Activated CD4-positive, alpha-beta T cell treated with anti-CD3 and anti-CD28 coated beads for 36 hours (primary cell): ENCODE results near the gene HAND2. TPM values are rescaled to one million over a fixed set of nuclear protein-coding genes. Genes with fewer than 3 reads are reported as not detected.

Source experiments
- ATAC-seq: fragments of 200-7000 bp; cut with Tn5 transposase; one replicate; pipeline ENCODE4 v1.10.0; 2021; ENCODE audit warnings: mild to moderate bottlenecking, moderate library complexity
- CTCF ChIA-PET: fragments of 350-600 bp; sonication (Branson Sonifier 250); formaldehyde crosslinking; loops from one replicate; lab custom pipeline; 2021; ENCODE audit warnings: antibody characterized with exemption; lab: Charles Lee
- POLR2A ChIA-PET: fragments of 350-600 bp; sonication (Branson Sonifier 250); formaldehyde crosslinking; loops from one replicate; lab custom pipeline; 2021; ENCODE audit warnings: antibody characterized with exemption, inconsistent platforms; lab: Charles Lee
- DNase-seq: peaks from one replicate; pipeline ENCODE4 v3.0.0-alpha.2; 2020
- H3K27ac Mint-ChIP-seq: one replicate; pipeline ENCODE4 v1.8.0; 2021; ENCODE audit warnings: mixed read lengths
- H3K27me3 Mint-ChIP-seq: one replicate; pipeline ENCODE4 v1.8.0; 2021; ENCODE audit warnings: mixed read lengths
- H3K36me3 Mint-ChIP-seq: one replicate; pipeline ENCODE4 v1.8.0; 2021; ENCODE audit warnings: low read depth, mixed read lengths
- H3K4me1 Mint-ChIP-seq: one replicate; pipeline ENCODE4 v1.8.0; 2021; ENCODE audit warnings: mixed read lengths
- H3K4me3 Mint-ChIP-seq: one replicate; pipeline ENCODE4 v1.8.0; 2021; ENCODE audit warnings: mild to moderate bottlenecking, moderate library complexity, mixed read lengths
- H3K9me3 Mint-ChIP-seq: one replicate; pipeline ENCODE4 v1.8.0; 2021; ENCODE audit warnings: low read depth, mixed read lengths
- intact Hi-C, 2 experiments: fragments of 100-400 bp; cut with DNase I in 1 of 2; cut with micrococcal nuclease in 1 of 2; formaldehyde crosslinking; loops; one replicate each; pipeline versions ENCODE4 v1.14.2 to v1.15.1; 2022 to 2024; cut with DNase I, micrococcal nuclease
- total RNA-seq, 2 experiments: library from RNA; stranded (reverse); gene quantifications; one replicate each; pipeline ENCODE4 v1.2.3, GENCODE V29; 2021

Gene HAND2
- total RNA-seq, 2 experiments from 2014 or later, result not detected

DNA sequence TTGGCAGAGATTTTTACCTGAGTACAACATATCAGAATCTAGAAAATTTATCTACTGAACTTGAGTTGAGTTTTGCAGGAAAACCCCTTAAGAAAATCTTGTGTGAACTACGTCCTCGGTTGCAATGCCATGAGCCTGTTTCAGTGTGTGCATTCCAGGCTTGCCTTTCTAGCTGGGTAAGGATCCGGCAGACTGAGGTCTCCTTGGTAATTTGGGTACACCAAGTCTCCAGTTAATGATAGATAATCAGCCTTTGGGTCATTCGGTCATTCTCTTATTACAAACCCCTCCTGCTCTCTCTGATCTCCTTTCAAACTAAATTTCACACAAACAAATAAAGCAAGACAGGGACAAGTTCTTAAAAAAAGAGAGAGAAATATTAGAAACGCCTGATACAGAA is 5.9 kb upstream of the HAND2 start:
- POLR2A ChIA-PET, result no interaction called here
- peaks cover 3% of the 10 kb centered on the region for H3K9me3 Mint-ChIP-seq
- CTCF ChIA-PET, result interaction anchor here (0.7 to 0.9 kb wide), 2 partner anchors 25 to 36 kb away, joined by 3 to 5 read pairs; no protein-coding TSS in a partner anchor
- intact Hi-C loops, result loop anchor here in 1 of 2 experiments (5.0 kb wide), 1 partner anchor 34 kb away; no protein-coding TSS in a partner anchor
- H3K36me3 Mint-ChIP-seq, result no peaks in the 10 kb centered on the region
- peaks cover 8% of the 10 kb centered on the region for H3K4me1 Mint-ChIP-seq
- H3K27ac Mint-ChIP-seq, result no peak overlapping the region
- DNase-seq, result no peak
- peaks cover 88% of the 10 kb centered on the region for H3K27me3 Mint-ChIP-seq
- ATAC-seq, result no peak
- no peak overlapping the region for H3K4me3 Mint-ChIP-seq

DNA sequence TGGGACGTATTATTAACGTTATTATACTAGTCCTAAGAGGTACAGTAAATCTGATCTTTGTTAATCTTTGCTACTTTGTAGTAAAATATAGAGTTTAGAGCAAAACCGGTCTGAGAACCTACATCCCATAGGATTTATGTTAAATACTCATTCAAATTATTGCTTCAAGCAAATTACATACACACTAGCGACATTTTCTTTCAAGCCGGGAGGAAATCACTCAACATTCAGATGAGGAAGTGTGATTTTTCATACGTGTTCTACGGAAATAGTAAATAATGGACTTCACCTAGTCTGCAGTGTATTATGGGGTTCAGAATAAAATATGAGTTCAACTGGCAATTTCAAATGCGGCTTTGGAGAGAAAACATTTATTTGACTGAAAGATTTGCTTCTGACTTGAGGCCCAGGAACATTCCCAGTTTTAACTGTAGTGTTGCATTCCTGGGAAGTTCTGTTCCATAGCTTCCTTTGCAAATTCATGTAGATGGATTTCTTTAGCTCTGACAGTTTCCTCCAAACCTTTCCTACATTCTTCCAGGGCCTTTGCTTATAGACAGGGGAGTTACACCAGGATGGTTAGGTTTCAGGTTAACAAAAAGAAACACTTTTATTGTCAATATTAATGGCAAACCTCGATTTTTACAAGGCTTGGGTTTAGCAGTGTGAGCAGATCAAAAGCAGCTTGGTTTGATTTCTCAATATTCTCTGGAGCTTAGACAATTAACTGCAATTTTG is 5.3 kb upstream of the HAND2 start:
- Mint-ChIP-seq H3K27me3 (peaks cover 89% of the 10 kb centered on the region), H3K36me3 (no peaks in the 10 kb centered on the region), H3K4me3 (no peak overlapping the region), H3K27ac (no peak overlapping the region), H3K9me3 (peaks cover 3% of the 10 kb centered on the region), H3K4me1 (peaks cover 10% of the 10 kb centered on the region)
- intact Hi-C loops, result loop anchor here in 1 of 2 experiments (5.0 kb wide), 1 partner anchor 33 kb away; no protein-coding TSS in a partner anchor
- ChIA-PET CTCF (interaction anchor here (0.9 kb wide), 1 partner anchor 25 kb away, joined by 5 read pairs; no protein-coding TSS in a partner anchor), POLR2A (no interaction called here)
- ATAC-seq, result no peak
- DNase-seq, result no peak

DNA sequence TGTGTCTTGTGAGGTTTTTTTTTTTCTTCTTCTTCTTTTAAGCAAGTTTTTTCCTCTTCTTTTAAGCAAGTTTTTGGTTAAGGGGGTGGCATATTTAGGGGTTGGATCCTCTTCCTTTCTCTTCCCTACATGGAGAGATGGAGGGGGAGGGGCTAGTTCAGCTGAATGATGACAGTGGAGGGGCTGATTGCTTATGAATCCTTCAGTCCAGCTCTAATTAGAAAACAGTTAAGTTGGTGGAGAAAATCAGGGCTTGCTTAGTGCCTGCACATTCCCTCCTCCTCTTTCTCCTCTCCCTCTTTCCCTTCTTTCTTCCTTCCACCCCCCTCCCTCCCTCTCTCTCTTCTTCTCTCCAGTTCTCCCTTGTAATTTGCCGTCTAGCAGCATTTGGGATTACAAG is 4.4 kb upstream of the HAND2 start:
- Mint-ChIP-seq H3K27me3 (peaks cover 87% of the 10 kb centered on the region), H3K9me3 (peaks cover 3% of the 10 kb centered on the region), H3K4me1 (peaks cover 16% of the 10 kb centered on the region), H3K36me3 (no peaks in the 10 kb centered on the region), H3K27ac (no peak overlapping the region), H3K4me3 (no peak overlapping the region)
- DNase-seq (no peak), ATAC-seq (no peak)
- POLR2A ChIA-PET, result no interaction called here
- intact Hi-C loops, result no loop called here
- CTCF ChIA-PET, result no interaction called here

DNA sequence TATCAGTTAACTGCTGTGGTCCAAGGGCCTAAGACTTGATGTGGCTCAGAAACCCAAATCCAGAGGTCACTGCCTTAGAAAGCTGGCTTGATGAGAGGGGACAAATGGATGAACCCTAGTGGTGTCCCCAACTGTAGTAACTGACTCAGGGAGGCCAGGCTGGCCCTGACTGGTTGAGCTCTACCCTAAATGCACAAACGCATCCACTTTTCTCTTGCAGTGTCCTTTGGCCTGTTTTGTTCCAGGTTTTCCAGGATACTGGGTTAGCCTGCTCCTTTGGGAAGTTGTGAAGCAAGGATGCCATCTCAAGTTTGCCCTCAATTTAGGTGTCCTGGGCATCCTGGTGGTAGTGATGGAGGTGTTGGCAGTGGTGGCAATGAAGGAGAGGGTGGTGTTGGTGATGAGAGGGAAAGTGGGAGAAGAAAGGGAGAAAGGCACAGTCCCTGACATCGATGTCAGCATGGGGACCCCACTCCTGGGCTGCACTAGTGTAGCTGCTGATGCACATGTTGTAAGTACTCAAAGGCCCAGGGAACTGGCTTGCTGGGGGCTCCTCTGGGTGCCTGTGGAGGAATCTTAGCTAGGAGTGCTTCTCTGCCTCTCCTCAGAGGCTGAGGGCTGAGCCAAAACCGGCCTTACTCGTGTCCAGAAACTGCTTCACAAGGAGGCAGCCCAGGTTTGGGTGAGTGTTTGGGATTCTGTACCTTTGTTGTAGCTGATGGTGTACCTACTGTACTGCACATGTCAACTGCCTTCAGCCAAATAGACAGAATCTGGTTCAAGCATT is 2.9 kb upstream of the HAND2 start:
- no peak overlapping the region for H3K4me3 Mint-ChIP-seq
- ATAC-seq, result no peak
- H3K27ac Mint-ChIP-seq, result no peak overlapping the region
- intact Hi-C loops, result loop anchor here in 1 of 2 experiments (2.0 kb wide), 1 partner anchor 16 kb away; no protein-coding TSS in a partner anchor
- peaks cover 3% of the 10 kb centered on the region for H3K9me3 Mint-ChIP-seq
- H3K27me3 Mint-ChIP-seq, result peaks cover 82% of the 10 kb centered on the region
- ChIA-PET POLR2A (no interaction called here), CTCF (interaction anchor here (1.2 kb wide), 1 partner anchor 16 kb away, joined by 3 read pairs; no protein-coding TSS in a partner anchor)
- H3K4me1 Mint-ChIP-seq, result peaks cover 15% of the 10 kb centered on the region
- H3K36me3 Mint-ChIP-seq, result no peaks in the 10 kb centered on the region
- no peak for DNase-seq

DNA sequence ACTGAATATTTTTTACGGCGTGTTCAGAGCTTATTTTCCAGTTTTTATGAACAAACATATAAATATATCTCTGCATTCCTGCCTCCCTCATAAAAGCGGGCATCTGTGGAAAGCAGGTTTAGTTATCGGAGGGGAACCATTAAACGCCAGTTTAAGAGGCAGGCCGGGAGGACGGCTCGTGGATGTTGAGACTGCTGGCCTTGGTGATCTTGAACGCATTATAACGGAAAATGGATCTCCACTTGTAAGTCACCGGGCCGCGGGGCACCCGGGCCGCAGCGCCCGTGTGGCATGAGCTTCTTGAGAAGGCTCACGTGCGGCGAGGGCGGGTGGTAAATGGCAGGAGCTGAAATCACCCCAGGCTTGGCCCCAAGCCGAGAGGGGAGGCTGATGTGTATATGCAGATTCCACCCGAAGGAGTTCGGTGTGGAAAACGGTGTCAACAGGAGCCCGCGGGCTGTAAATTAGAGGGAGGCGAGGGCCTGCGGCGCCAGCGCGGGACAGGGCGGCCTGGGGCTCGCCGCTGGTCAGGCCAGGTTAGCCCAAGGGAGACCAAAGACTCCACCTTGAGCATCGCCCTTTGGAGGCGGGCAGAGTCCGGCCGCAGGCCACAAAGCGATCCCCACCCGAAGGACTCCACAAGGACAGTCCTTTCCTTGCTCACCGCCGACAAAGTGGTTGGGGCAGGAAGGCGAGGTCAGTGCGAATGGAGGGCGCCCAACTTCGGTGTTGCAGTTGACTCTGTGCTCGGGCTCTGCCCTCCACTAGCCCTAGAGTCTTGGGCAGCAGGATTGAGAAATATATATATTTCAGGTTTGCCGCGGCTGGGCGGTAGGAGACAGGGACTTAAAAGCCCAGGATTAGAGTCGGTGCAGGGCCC is 1.3 kb upstream of the HAND2 start:
- ATAC-seq (no peak), DNase-seq (no peak)
- H3K27ac Mint-ChIP-seq, result no peak overlapping the region
- no peaks in the 10 kb centered on the region for H3K36me3 Mint-ChIP-seq
- intact Hi-C loops, result loop anchor here in 1 of 2 experiments (2.0 kb wide), 1 partner anchor 15 kb away; no protein-coding TSS in a partner anchor
- POLR2A ChIA-PET, result no interaction called here
- CTCF ChIA-PET, result no interaction called here
- H3K4me3 Mint-ChIP-seq, result peak overlapping the region; percentile 21
- peaks cover 5% of the 10 kb centered on the region for H3K9me3 Mint-ChIP-seq
- H3K4me1 Mint-ChIP-seq, result peaks cover 17% of the 10 kb centered on the region
- H3K27me3 Mint-ChIP-seq, result peaks cover 80% of the 10 kb centered on the region

DNA sequence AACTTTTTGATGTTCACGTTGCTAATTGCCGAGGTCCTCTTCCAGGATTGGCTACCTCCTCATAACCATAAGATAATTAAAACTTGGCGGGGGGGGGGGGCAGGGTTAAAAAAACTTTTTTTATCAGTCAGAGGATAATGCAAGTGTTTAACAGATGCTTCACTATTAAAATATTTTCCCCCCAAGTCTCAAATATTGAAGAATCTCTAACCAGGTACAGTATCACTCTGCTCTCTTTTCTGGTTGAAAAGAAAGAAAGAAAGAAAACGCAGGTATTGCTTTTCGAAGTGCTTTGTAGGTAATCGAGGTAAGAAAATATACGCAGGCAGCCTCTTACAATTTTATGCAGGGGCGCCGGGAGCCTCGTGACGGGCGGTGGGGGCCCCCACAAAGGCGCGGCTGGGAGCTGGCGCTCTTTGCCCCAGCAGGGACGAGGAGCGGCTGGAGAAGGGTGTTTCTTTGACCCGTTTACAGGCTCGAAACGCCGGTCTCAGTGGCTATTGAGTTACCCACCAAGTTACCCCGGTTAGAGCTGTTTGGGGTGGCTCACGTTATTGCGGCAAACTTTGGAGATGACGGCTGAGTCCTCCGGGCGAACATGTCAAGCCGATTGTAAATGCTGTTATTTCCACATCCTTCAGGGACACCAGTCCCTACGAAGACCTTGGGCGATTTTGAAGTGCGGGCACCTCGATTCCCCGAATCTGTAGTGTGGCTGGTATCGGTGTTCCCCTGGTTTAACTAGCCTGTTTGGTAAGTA is 477 bp upstream of the HAND2 start:
- H3K4me3 Mint-ChIP-seq, result peak overlapping the region; percentile 62
- H3K27me3 Mint-ChIP-seq, result peaks cover 80% of the 10 kb centered on the region
- intact Hi-C loops, result loop anchor here in 1 of 2 experiments (2.0 kb wide), 1 partner anchor 14 kb away; no protein-coding TSS in a partner anchor
- H3K4me1 Mint-ChIP-seq, result peaks cover 17% of the 10 kb centered on the region
- peaks cover 5% of the 10 kb centered on the region for H3K9me3 Mint-ChIP-seq
- H3K27ac Mint-ChIP-seq, result no peak overlapping the region
- no peak for ATAC-seq
- POLR2A ChIA-PET, result no interaction called here
- DNase-seq, result no peak
- peaks cover 3% of the 10 kb centered on the region for H3K36me3 Mint-ChIP-seq
- CTCF ChIA-PET, result interaction anchor here (0.7 kb wide), 1 partner anchor 90 kb away, joined by 3 read pairs; no protein-coding TSS in a partner anchor

GRCh38 chr4:173528378-173529321 is 1.4 kb downstream of the HAND2 start:
- peak overlapping the region; percentile 23 for H3K4me3 Mint-ChIP-seq
- ChIA-PET POLR2A (no interaction called here), CTCF (interaction anchor here (0.6 to 1.2 kb wide), 2 partner anchors 19 to 293 kb away, joined by 3 read pairs; no protein-coding TSS in a partner anchor)
- H3K27ac Mint-ChIP-seq, result no peak overlapping the region
- intact Hi-C loops, result no loop called here
- peaks cover 2% of the 10 kb centered on the region for H3K9me3 Mint-ChIP-seq
- ATAC-seq (no peak), DNase-seq (peak; percentile 15)
- H3K27me3 Mint-ChIP-seq, result peaks cover 78% of the 10 kb centered on the region
- peaks cover 7% of the 10 kb centered on the region for H3K36me3 Mint-ChIP-seq
- peaks cover 17% of the 10 kb centered on the region for H3K4me1 Mint-ChIP-seq

GRCh38 chr4:173527103-173527891 is 2.7 kb downstream of the HAND2 start:
- Mint-ChIP-seq H3K27ac (no peak overlapping the region), H3K27me3 (peaks cover 81% of the 10 kb centered on the region), H3K4me1 (peaks cover 24% of the 10 kb centered on the region), H3K36me3 (peaks cover 7% of the 10 kb centered on the region), H3K4me3 (no peak overlapping the region), H3K9me3 (peaks cover 2% of the 10 kb centered on the region)
- intact Hi-C loops, result no loop called here
- ChIA-PET POLR2A (no interaction called here), CTCF (interaction anchor here (0.7 kb wide), 1 partner anchor 10 kb away, joined by 3 read pairs; no protein-coding TSS in a partner anchor)
- ATAC-seq (no peak), DNase-seq (peak; percentile 36)

DNA sequence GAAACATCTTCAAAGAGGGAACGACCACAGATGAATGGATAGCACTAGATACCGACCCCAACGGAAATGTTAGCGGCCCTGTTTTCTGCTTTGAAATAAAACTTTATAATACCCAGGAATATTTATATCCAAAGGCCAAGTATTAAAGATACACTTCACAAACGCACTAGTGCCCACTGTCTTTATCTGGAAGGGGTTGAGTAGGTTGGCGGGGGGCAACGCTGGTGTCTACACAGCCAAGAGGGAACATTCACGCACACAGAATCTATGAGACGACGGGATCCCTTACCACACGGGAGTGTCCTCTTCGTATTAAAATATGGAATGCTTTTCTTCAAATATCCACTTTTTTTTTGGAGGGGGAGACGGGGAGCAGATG is 3.3 kb downstream of the HAND2 start:
- H3K4me1 Mint-ChIP-seq, result peaks cover 30% of the 10 kb centered on the region
- no peak overlapping the region for H3K4me3 Mint-ChIP-seq
- ChIA-PET CTCF (interaction anchor here (0.7 kb wide), 1 partner anchor 9 kb away, joined by 3 read pairs; no protein-coding TSS in a partner anchor), POLR2A (no interaction called here)
- peaks cover 2% of the 10 kb centered on the region for H3K9me3 Mint-ChIP-seq
- no peak overlapping the region for H3K27ac Mint-ChIP-seq
- peaks cover 7% of the 10 kb centered on the region for H3K36me3 Mint-ChIP-seq
- intact Hi-C loops, result no loop called here
- no peak for ATAC-seq
- peaks cover 81% of the 10 kb centered on the region for H3K27me3 Mint-ChIP-seq
- DNase-seq, result no peak
